Umbilical cord (tissue), 2 donors: ENCODE results near the gene FOSB. TPM values are rescaled to one million over a fixed set of nuclear protein-coding genes. Genes with fewer than 3 reads are reported as not detected.

Experiments
- DNase-seq: peaks from one replicate; pipeline ENCODE4 v3.0.0-alpha.2; 2015; ENCODE audit warnings: low spot score
- total RNA-seq: library from RNA; depleted of rRNA; stranded (reverse); fragments of >200 nt; gene quantifications from one replicate; pipeline ENCODE4 v1.2.3, GENCODE V29; 2014; ENCODE audit warnings: low replicate concordance; ENCODE audit not compliant: insufficient read depth

FOSB gene
- total RNA-seq, 1 donor from 2014 or later = 357 TPM

GRCh38 chr19:45522010-45522941 lies 54.5 kb downstream of the FOSB start:
- no peak for DNase-seq

- DNase-seq = peak; percentile 92
Measured at GRCh38 chr19:45523642-45524256, 56.0 kb downstream of the FOSB start.

GRCh38 chr19:45524575-45525129 lies 56.9 kb downstream of the FOSB start:
- no peak for DNase-seq

Other genes starting within 250 kb of the FOSB start
- not detected for gene EXOC3L2, start 222.6 kb upstream of the FOSB start, total RNA-seq
- 11.3 TPM for gene MARK4, start 216.7 kb upstream of the FOSB start, total RNA-seq
- not detected for gene CKM, start 145.1 kb upstream of the FOSB start, total RNA-seq
- 4.3 TPM for gene KLC3, start 127.2 kb upstream of the FOSB start, total RNA-seq
- gene ERCC2, start 97.4 kb upstream of the FOSB start, total RNA-seq = 25.3 TPM
- gene PPP1R13L, start 62.9 kb upstream of the FOSB start, total RNA-seq = 9.4 TPM
- gene POLR1G, start 61.4 kb upstream of the FOSB start, total RNA-seq = 8.7 TPM
- gene ERCC1, start 44.1 kb upstream of the FOSB start, total RNA-seq = 66.2 TPM
- gene RTN2, start 29.1 kb downstream of the FOSB start, total RNA-seq = 7.5 TPM
- gene PPM1N, start 30.4 kb downstream of the FOSB start, total RNA-seq = not detected
- 66.2 TPM for gene VASP, start 39.5 kb downstream of the FOSB start, total RNA-seq
- 4.8 TPM for gene OPA3, start 116.8 kb downstream of the FOSB start, total RNA-seq
- gene GPR4, start 134.2 kb downstream of the FOSB start, total RNA-seq = 0.48 TPM
- 4.6 TPM for gene EML2, start 171.4 kb downstream of the FOSB start, total RNA-seq
- gene GIPR, start 200.2 kb downstream of the FOSB start, total RNA-seq = 0.72 TPM
- gene SNRPD2, start 224.0 kb downstream of the FOSB start, total RNA-seq = 108 TPM
- gene QPCTL, start 224.7 kb downstream of the FOSB start, total RNA-seq = 9.4 TPM